ENCODE data around the gene JAZF1.

JAZF1 gene

DNA sequence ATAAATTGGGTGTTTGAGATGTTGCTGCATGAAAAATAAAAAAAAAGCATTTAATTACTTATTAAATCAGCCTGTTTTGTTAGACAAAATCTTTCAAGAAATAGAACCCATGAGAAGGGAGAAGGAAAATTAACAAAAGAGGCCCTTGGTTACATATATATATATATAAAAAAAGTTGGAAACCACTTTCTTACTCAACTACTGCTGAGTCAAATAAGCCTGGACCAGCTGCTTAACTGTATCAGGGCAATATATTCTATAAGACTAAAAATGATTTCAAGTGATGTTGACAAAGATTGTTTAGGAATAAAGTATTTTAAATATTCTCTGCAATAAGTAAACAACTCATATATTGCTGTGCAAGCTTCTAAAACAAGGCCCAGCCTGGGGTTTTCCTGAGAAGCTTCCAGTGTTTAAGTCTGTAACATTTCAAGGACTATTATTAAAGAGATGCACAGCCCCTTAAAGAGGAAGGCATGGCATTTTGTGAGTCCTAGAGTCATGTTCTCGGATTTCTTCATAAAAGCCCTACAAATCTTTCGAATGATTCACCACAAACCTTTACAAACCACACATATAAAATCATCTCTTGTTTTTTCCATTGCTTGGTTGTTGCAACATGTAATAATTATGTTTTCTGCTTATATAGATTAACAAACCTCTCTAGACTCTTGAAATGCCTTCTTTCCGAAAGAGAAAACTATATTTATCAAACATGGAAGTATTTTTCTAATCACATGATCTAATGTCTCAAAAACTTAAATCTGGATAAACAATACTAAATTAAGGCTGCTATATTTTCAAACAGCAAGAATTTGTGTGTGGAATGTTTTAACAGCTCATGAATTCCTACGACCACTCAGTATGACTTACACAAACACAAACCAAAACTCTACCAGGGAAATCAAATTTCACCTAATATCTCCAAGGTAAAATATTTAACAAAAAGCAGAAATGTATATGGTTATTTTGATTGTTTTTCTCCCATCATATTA, 14.3 kb downstream of the JAZF1 start:
- TF ChIP-seq CEBPB (IDR thresholded peaks at IDR 0.05) = no peak
- TF ChIP-seq, protein P1, sequence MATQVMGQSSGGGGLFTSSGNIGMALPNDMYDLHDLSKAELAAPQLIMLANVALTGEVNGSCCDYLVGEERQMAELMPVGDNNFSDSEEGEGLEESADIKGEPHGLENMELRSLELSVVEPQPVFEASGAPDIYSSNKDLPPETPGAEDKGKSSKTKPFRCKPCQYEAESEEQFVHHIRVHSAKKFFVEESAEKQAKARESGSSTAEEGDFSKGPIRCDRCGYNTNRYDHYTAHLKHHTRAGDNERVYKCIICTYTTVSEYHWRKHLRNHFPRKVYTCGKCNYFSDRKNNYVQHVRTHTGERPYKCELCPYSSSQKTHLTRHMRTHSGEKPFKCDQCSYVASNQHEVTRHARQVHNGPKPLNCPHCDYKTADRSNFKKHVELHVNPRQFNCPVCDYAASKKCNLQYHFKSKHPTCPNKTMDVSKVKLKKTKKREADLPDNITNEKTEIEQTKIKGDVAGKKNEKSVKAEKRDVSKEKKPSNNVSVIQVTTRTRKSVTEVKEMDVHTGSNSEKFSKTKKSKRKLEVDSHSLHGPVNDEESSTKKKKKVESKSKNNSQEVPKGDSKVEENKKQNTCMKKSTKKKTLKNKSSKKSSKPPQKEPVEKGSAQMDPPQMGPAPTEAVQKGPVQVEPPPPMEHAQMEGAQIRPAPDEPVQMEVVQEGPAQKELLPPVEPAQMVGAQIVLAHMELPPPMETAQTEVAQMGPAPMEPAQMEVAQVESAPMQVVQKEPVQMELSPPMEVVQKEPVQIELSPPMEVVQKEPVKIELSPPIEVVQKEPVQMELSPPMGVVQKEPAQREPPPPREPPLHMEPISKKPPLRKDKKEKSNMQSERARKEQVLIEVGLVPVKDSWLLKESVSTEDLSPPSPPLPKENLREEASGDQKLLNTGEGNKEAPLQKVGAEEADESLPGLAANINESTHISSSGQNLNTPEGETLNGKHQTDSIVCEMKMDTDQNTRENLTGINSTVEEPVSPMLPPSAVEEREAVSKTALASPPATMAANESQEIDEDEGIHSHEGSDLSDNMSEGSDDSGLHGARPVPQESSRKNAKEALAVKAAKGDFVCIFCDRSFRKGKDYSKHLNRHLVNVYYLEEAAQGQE (IDR thresholded peaks at IDR 0.05; ENCODE audit: low read depth) = no peak
- TF ChIP-seq, protein P2, sequence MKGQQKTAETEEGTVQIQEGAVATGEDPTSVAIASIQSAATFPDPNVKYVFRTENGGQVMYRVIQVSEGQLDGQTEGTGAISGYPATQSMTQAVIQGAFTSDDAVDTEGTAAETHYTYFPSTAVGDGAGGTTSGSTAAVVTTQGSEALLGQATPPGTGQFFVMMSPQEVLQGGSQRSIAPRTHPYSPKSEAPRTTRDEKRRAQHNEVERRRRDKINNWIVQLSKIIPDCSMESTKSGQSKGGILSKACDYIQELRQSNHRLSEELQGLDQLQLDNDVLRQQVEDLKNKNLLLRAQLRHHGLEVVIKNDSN (IDR thresholded peaks at IDR 0.05) = no peak
- TF ChIP-seq RAD21 (IDR thresholded peaks at IDR 0.05; ENCODE audit: low read depth) = no peak
- TF ChIP-seq ZBTB7A (IDR thresholded peaks at IDR 0.05; ENCODE audit: low read depth) = no peak

DNA sequence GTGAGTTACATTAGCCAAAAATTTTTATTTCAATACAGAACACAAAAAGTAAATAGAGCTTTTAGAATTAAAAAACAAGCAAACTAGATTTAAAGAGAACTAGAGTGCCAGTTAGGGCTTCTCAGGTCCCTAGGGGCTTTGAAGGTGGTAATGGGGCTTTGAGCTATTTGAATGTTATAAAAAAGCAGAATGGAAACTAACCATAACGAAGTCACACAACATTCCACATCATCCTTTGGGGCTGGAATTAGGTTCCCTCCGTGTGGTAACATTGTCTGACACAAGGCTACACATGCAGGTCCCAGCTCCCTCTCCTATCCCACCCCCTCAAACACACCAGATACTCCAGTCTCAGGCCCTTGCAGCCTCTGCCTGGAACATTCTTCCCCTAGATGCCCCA, 15.3 kb downstream of the JAZF1 start:
- TF ChIP-seq CEBPB (IDR thresholded peaks at IDR 0.05) = no peak
- TF ChIP-seq TEAD4 (IDR thresholded peaks at IDR 0.05) = no peak
- TF ChIP-seq YY1 (IDR thresholded peaks at IDR 0.05; ENCODE audit: low read depth) = no peak
- TF ChIP-seq, protein P2 (IDR thresholded peaks at IDR 0.05) = no peak
- TF ChIP-seq EGR1 (IDR thresholded peaks at IDR 0.05) = no peak
- no peak for TF ChIP-seq ZBTB7A (IDR thresholded peaks at IDR 0.05; ENCODE audit: low read depth)
- no peak for TF ChIP-seq EP300 (IDR thresholded peaks at IDR 0.05; ENCODE audit: borderline replicate concordance)
- no peak for TF ChIP-seq CREB1 (IDR thresholded peaks at IDR 0.05; ENCODE audit: low read depth)
- no peak for TF ChIP-seq TAF1 (IDR thresholded peaks at IDR 0.05; ENCODE audit: low read depth)
- no peak for TF ChIP-seq RAD21 (IDR thresholded peaks at IDR 0.05; ENCODE audit: low read depth)
- TF ChIP-seq TCF12 (IDR thresholded peaks at IDR 0.05; ENCODE audit: low read depth) = no peak
- TF ChIP-seq FOXM1 (IDR thresholded peaks at IDR 0.05; ENCODE audit: borderline replicate concordance, low read depth) = no peak
- TF ChIP-seq NFIC (IDR thresholded peaks at IDR 0.05) = no peak
- TF ChIP-seq, protein P3, sequence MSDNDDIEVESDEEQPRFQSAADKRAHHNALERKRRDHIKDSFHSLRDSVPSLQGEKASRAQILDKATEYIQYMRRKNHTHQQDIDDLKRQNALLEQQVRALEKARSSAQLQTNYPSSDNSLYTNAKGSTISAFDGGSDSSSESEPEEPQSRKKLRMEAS (IDR thresholded peaks at IDR 0.05) = no peak
- TF ChIP-seq, protein P1 (IDR thresholded peaks at IDR 0.05; ENCODE audit: low read depth) = no peak

DNA sequence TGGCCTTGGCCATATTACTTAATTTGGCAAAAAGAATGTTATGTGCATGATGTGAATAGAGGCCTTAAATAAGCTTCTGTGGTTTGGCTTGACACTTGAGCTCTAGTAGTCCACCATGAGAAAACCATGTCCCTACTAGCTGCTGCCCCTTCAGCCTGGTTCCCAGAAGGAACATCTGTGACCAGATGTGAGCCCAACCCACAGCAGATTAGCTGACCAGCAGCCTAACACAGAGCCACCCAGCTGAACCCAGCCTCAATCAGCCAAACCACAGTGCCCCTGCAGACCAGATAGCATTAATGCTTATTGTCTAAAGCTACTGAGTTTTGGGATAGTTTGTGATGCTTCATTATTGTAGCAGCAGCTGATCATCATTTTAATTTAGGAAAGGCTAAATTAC, 16.6 kb downstream of the JAZF1 start:
- no peak for TF ChIP-seq ZBTB7A (IDR thresholded peaks at IDR 0.05; ENCODE audit: low read depth)
- no peak for TF ChIP-seq RAD21 (IDR thresholded peaks at IDR 0.05; ENCODE audit: low read depth)
- no peak for TF ChIP-seq TCF12 (IDR thresholded peaks at IDR 0.05; ENCODE audit: low read depth)
- no peak for TF ChIP-seq FOXM1 (IDR thresholded peaks at IDR 0.05; ENCODE audit: borderline replicate concordance, low read depth)
- TF ChIP-seq EP300 (IDR thresholded peaks at IDR 0.05; ENCODE audit: borderline replicate concordance) = no peak
- TF ChIP-seq NFIC (IDR thresholded peaks at IDR 0.05) = no peak
- TF ChIP-seq CEBPB (IDR thresholded peaks at IDR 0.05) = no peak
- TF ChIP-seq, protein P3 (IDR thresholded peaks at IDR 0.05) = no peak
- TF ChIP-seq, protein P2 (IDR thresholded peaks at IDR 0.05) = no peak
- TF ChIP-seq TEAD4 (IDR thresholded peaks at IDR 0.05) = no peak
- TF ChIP-seq EGR1 (IDR thresholded peaks at IDR 0.05) = no peak
- no peak for TF ChIP-seq TAF1 (IDR thresholded peaks at IDR 0.05; ENCODE audit: low read depth)
- TF ChIP-seq, protein P1 (IDR thresholded peaks at IDR 0.05; ENCODE audit: low read depth) = no peak
- no peak for TF ChIP-seq YY1 (IDR thresholded peaks at IDR 0.05; ENCODE audit: low read depth)
- no peak for TF ChIP-seq CREB1 (IDR thresholded peaks at IDR 0.05; ENCODE audit: low read depth)
